Parathyroid adenoma (tissue), 2 donors: Measurements from ENCODE around the gene ARHGEF33.

Source experiments
- H2AFZ ChIP-seq: fragments of 300-600 bp; sonication (generic); one replicate; pipeline ENCODE4 v1.7.0; 2017; ENCODE audit warnings: antibody characterized with exemption, mild to moderate bottlenecking
- H3K27ac ChIP-seq: fragments of 300-600 bp; sonication (generic); one replicate; pipeline ENCODE4 v1.7.0; 2017
- H3K27me3 ChIP-seq: fragments of 300-600 bp; sonication (generic); one replicate; pipeline ENCODE4 v1.7.0; 2017; ENCODE audit warnings: low read length; ENCODE audit not compliant: control insufficient read depth, insufficient read depth
- H3K36me3 ChIP-seq: fragments of 300-600 bp; sonication (generic); one replicate; pipeline ENCODE4 v1.7.0; 2017; ENCODE audit warnings: low read length; ENCODE audit not compliant: control insufficient read depth, insufficient read depth
- H3K4me1 ChIP-seq: fragments of 300-600 bp; sonication (generic); one replicate; pipeline ENCODE4 v1.7.0; 2017; ENCODE audit warnings: control low read depth
- H3K4me2 ChIP-seq: fragments of 300-600 bp; sonication (generic); one replicate; pipeline ENCODE4 v1.7.0; 2017; ENCODE audit warnings: low read length
- H3K4me3 ChIP-seq: fragments of 300-600 bp; sonication (generic); one replicate; pipeline ENCODE4 v1.7.0; 2017; ENCODE audit warnings: low read depth, low read length
- H3K79me2 ChIP-seq: fragments of 300-600 bp; sonication (generic); one replicate; pipeline ENCODE4 v1.7.0; 2017; ENCODE audit warnings: control low read depth
- H3K9ac ChIP-seq: fragments of 300-600 bp; sonication (generic); one replicate; pipeline ENCODE4 v1.7.0; 2017; ENCODE audit warnings: mild to moderate bottlenecking
- H3K9me3 ChIP-seq: fragments of 300-600 bp; sonication (generic); one replicate; pipeline ENCODE4 v1.7.0; 2017; ENCODE audit warnings: low read length; ENCODE audit not compliant: control insufficient read depth
- CTCF ChIP-seq: fragments of 300-600 bp; sonication (generic); IDR thresholded peaks from one replicate; pipeline ENCODE4 v1.7.0; 2017; ENCODE audit warnings: antibody characterized with exemption, mild to moderate bottlenecking
- donor health status: primary hyperparathyroidism.

ARHGEF33 gene

GRCh38 chr2:38905251-38905650 lies 15.6 kb downstream of the ARHGEF33 start:
- H3K4me2 ChIP-seq: no peak overlapping the region
- H3K9me3 ChIP-seq: no peaks in the 10 kb centered on the region
- H3K4me3 ChIP-seq: no peak overlapping the region
- TF ChIP-seq CTCF: no peak
- H3K4me1 ChIP-seq: peaks cover 5% of the 10 kb centered on the region
- no peaks in the 10 kb centered on the region for H3K27me3 ChIP-seq
- no peak overlapping the region for H3K9ac ChIP-seq
- no peak overlapping the region for H2AFZ ChIP-seq
- no peak overlapping the region for H3K27ac ChIP-seq
- H3K36me3 ChIP-seq: no peaks in the 10 kb centered on the region
- no peaks in the 10 kb centered on the region for H3K79me2 ChIP-seq

DNA sequence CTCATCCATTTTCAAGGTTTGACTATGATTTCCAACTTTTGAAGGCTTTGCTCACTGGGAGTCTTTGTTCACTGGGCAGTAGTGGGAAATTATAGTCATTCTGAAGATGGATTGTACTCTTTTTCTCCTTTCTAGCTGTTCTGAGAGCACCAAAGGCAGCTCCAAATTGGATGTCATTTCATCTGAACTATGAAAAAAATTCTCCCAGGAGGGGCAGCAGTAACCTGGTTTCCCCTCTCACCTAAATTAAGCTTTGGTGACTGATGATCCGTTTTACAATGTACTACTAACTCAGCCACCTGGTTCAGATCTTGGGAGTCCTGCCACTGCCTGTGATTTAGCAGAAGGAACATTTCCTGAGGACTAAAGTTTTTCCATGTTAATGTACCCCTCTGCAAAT lies 17.6 kb downstream of the ARHGEF33 start:
- Histone ChIP-seq H3K4me3 (no peak overlapping the region), H3K27ac (no peak overlapping the region), H2AFZ (no peak overlapping the region), H3K79me2 (no peaks in the 10 kb centered on the region), H3K9me3 (no peaks in the 10 kb centered on the region), H3K9ac (no peak overlapping the region), H3K36me3 (no peaks in the 10 kb centered on the region), H3K4me2 (no peak overlapping the region), H3K27me3 (no peaks in the 10 kb centered on the region), H3K4me1 (peaks cover 5% of the 10 kb centered on the region)
- TF ChIP-seq CTCF: no peak

- Histone ChIP-seq H3K9me3 (no peaks in the 10 kb centered on the region), H3K36me3 (no peaks in the 10 kb centered on the region), H3K27me3 (no peaks in the 10 kb centered on the region), H3K4me3 (no peak overlapping the region), H3K4me2 (no peak overlapping the region), H3K9ac (no peak overlapping the region), H3K27ac (no peak overlapping the region), H3K79me2 (no peaks in the 10 kb centered on the region), H3K4me1 (peaks cover 5% of the 10 kb centered on the region), H2AFZ (no peak overlapping the region)
- no peak for TF ChIP-seq CTCF
Measured at GRCh38 chr2:38907743-38908562, 18.3 kb downstream of the ARHGEF33 start.

DNA sequence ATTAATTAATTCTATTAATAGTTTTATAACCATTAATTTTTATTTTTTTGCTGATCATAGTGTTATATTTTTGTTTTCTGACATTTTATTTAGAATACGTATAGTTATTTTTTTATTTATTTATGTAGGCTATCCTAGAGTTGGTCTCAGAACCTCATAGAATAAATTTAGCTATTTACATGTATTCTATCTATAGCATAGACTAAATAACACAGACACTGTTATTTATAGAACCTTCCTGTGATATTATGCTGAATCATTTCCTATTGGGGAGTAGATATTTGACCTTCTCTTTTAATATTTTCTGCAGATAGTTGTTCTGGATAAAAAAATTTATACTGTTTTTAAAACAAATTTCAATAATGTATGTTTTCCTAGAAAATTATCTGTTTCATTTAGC lies 20.2 kb downstream of the ARHGEF33 start:
- no peak overlapping the region for H3K4me2 ChIP-seq
- H3K9me3 ChIP-seq: no peaks in the 10 kb centered on the region
- H2AFZ ChIP-seq: no peak overlapping the region
- H3K4me1 ChIP-seq: peaks cover 5% of the 10 kb centered on the region
- no peak for TF ChIP-seq CTCF
- no peak overlapping the region for H3K27ac ChIP-seq
- H3K79me2 ChIP-seq: no peaks in the 10 kb centered on the region
- H3K27me3 ChIP-seq: no peaks in the 10 kb centered on the region
- H3K4me3 ChIP-seq: no peak overlapping the region
- H3K9ac ChIP-seq: no peak overlapping the region
- H3K36me3 ChIP-seq: no peaks in the 10 kb centered on the region

GRCh38 chr2:38911191-38911590 lies 21.5 kb downstream of the ARHGEF33 start:
- H3K27me3 ChIP-seq: no peaks in the 10 kb centered on the region
- no peaks in the 10 kb centered on the region for H3K79me2 ChIP-seq
- no peak overlapping the region for H2AFZ ChIP-seq
- no peak overlapping the region for H3K4me3 ChIP-seq
- H3K9me3 ChIP-seq: no peaks in the 10 kb centered on the region
- H3K4me1 ChIP-seq: peaks cover 5% of the 10 kb centered on the region
- no peak overlapping the region for H3K27ac ChIP-seq
- H3K4me2 ChIP-seq: no peak overlapping the region
- no peak for TF ChIP-seq CTCF
- H3K9ac ChIP-seq: no peak overlapping the region
- H3K36me3 ChIP-seq: no peaks in the 10 kb centered on the region
